Activated CD4-positive, alpha-beta T cell treated with anti-CD3 and anti-CD28 coated beads, Interleukin-2, amount 50 U/mL, for 16 hours (primary cell): ENCODE data around the gene ZFYVE21.

Source experiments
- DNase-seq: peaks from one replicate; pipeline ENCODE4 v3.0.0-alpha.2; 2020

The ZFYVE21 gene

GRCh38 chr14:103692871-103693270, 22.7 kb upstream of the ZFYVE21 start:
- no peak for DNase-seq

GRCh38 chr14:103693515-103693914, 22.1 kb upstream of the ZFYVE21 start:
- DNase-seq = no peak

GRCh38 chr14:103694572-103695026, 21.0 kb upstream of the ZFYVE21 start:
- no peak for DNase-seq

- DNase-seq = no peak
Measured at GRCh38 chr14:103695296-103696069, 20.1 kb upstream of the ZFYVE21 start.

- DNase-seq = no peak
Measured at GRCh38 chr14:103696070-103696402, 19.6 kb upstream of the ZFYVE21 start.

- DNase-seq = no peak
Measured at GRCh38 chr14:103696466-103697071, 19.0 kb upstream of the ZFYVE21 start.

- DNase-seq = no peak
Measured at GRCh38 chr14:103697206-103697602, 18.4 kb upstream of the ZFYVE21 start.

GRCh38 chr14:103697603-103698379, 17.8 kb upstream of the ZFYVE21 start:
- no peak for DNase-seq

GRCh38 chr14:103698380-103699260, 17.0 kb upstream of the ZFYVE21 start:
- DNase-seq = no peak

- DNase-seq = no peak
Measured at GRCh38 chr14:103699261-103699661, 16.3 kb upstream of the ZFYVE21 start.

GRCh38 chr14:103699901-103700752, 15.5 kb upstream of the ZFYVE21 start:
- DNase-seq = no peak

GRCh38 chr14:103700753-103701490, 14.7 kb upstream of the ZFYVE21 start:
- DNase-seq = no peak

- DNase-seq = no peak
Measured at GRCh38 chr14:103702095-103702494, 13.5 kb upstream of the ZFYVE21 start.

GRCh38 chr14:103702497-103703432, 12.8 kb upstream of the ZFYVE21 start:
- no peak for DNase-seq

GRCh38 chr14:103703433-103704385, 11.9 kb upstream of the ZFYVE21 start:
- DNase-seq = no peak

- DNase-seq = no peak
Measured at GRCh38 chr14:103704708-103705107, 10.9 kb upstream of the ZFYVE21 start.

GRCh38 chr14:103705118-103705503, 10.5 kb upstream of the ZFYVE21 start:
- DNase-seq = no peak

- DNase-seq = no peak
Measured at GRCh38 chr14:103705504-103706284, 9.9 kb upstream of the ZFYVE21 start.
